GM12878 (cell line): ENCODE measurements around the gene TNFSF13. TPM values are rescaled to one million over a fixed set of nuclear protein-coding genes. Genes with fewer than 3 reads are reported as not detected.
A peak's percentile ranks its signal among the peaks of the same experiment; 100 is the strongest.

Source experiments
- ATAC-seq: fragments of 200-7000 bp; cut with Tn5 transposase; 3 replicates; pipeline ENCODE4 v1.9.1; 2020; ENCODE audit warnings: mild to moderate bottlenecking, moderate library complexity
- BruUV-seq: library from RNA; stranded (reverse); fragments of 400-500 nt; replicated peaks from 2 replicates; lab custom pipeline; 2021; lab: Mats Ljungman, UMichigan
- CTCF ChIA-PET: fragments of 300-600 bp; sonication (Branson Sonifier 250); formaldehyde crosslinking; extraction: SDS; loops from one replicate; lab custom pipeline; 2021; ENCODE audit warnings: inconsistent platforms; lab: Yijun Ruan, JAX
- POLR2A ChIA-PET: fragments of 350-600 bp; formaldehyde crosslinking; extraction: SDS; loops from one replicate; lab custom pipeline; 2021; ENCODE audit warnings: inconsistent platforms; lab: Charles Lee
- RAD21 ChIA-PET: fragments of 300-600 bp; sonication (Branson Sonifier 250); formaldehyde crosslinking; loops from one replicate; lab custom pipeline; 2023; ENCODE audit warnings: antibody characterized with exemption; ENCODE audit not compliant: unreplicated experiment; lab: Charles Lee
- SMC1A ChIA-PET: fragments of 300-600 bp; sonication (Branson Sonifier 250); formaldehyde crosslinking; loops from one replicate; lab custom pipeline; 2023; ENCODE audit not compliant: unreplicated experiment, uncharacterized antibody; lab: Charles Lee
- DNase-seq: peaks from one replicate; pipeline ENCODE4 v3.0.0-alpha.2; 2011; ENCODE audit warnings: low read depth, low spot score
- FAIRE-seq: peaks from 3 replicates; lab custom pipeline; 2011; peaks lifted over from hg19 to GRCh38; lab: Jason Lieb, UNC
- H2AFZ ChIP-seq: 2 replicates; pipeline ENCODE4 v1.6.0; 2011; ENCODE audit warnings: low read depth, low read length, control low read depth; ENCODE audit not compliant: control insufficient read depth
- H3K27ac ChIP-seq: 2 replicates; pipeline ENCODE4 v1.5.1; 2011; ENCODE audit warnings: control low read depth; ENCODE audit not compliant: control insufficient read depth, insufficient read depth
- H3K27me3 ChIP-seq, 2 experiments: replicated peaks in 1 of 2; 2 replicates each; pipeline versions ENCODE4 v1.6.0 to v1.6.1; 2011; ENCODE audit warnings: low read length in 1 of 2; ENCODE audit not compliant: control insufficient read depth in 2 of 2, insufficient read depth in 2 of 2
- H3K36me3 ChIP-seq, 2 experiments: 2 replicates each; pipeline ENCODE4 v1.5.1; 2011; ENCODE audit warnings: low read length in 1 of 2; ENCODE audit not compliant: control insufficient read depth in 2 of 2, insufficient read depth in 2 of 2
- H3K4me1 ChIP-seq: 2 replicates; pipeline ENCODE4 v1.6.1; 2011; ENCODE audit warnings: mild to moderate bottlenecking, low read length, moderate library complexity, mixed read lengths; ENCODE audit not compliant: control insufficient read depth, insufficient read depth
- H3K4me2 ChIP-seq: 2 replicates; pipeline ENCODE4 v1.6.0; 2011; ENCODE audit warnings: control low read depth; ENCODE audit not compliant: control insufficient read depth, insufficient read depth
- H3K4me3 ChIP-seq: fragments of 200-600 bp; sonication (generic); 2 replicates; pipeline ENCODE4 v1.5.1; 2016
- H3K79me2 ChIP-seq: 2 replicates; pipeline ENCODE4 v1.6.0; 2011; ENCODE audit warnings: low read length; ENCODE audit not compliant: control insufficient read depth, insufficient read depth
- H3K9ac ChIP-seq: 2 replicates; pipeline ENCODE4 v1.8.0; 2011; ENCODE audit warnings: low read length, control low read depth, mixed read lengths; ENCODE audit not compliant: control insufficient read depth, insufficient read depth
- H3K9me3 ChIP-seq: replicated peaks from 3 replicates; pipeline ENCODE4 v1.5.1; 2011; ENCODE audit warnings: mild to moderate bottlenecking, low read length; ENCODE audit not compliant: control insufficient read depth, insufficient read depth
- H4K20me1 ChIP-seq: 2 replicates; pipeline ENCODE4 v1.6.0; 2011; ENCODE audit not compliant: control insufficient read depth, insufficient read depth
- CBX3 ChIP-seq: fragments of 200-600 bp; sonication (generic); IDR thresholded peaks from 2 replicates; pipeline ENCODE4 v1.6.1; 2016; ENCODE audit warnings: low read depth, borderline replicate concordance
- EED ChIP-seq: sonication (generic); IDR thresholded peaks from 2 replicates; pipeline ENCODE4 v1.6.1; 2016; ENCODE audit warnings: antibody characterized with exemption, low read depth
- HDAC2 ChIP-seq: fragments of 200-600 bp; sonication (generic); IDR thresholded peaks from 2 replicates; pipeline ENCODE4 v1.6.1; 2017
- IKZF2 ChIP-seq, 2 experiments: fragments of 450-650 bp; IDR thresholded peaks; 2 replicates each; pipeline ENCODE4 v1.6.1; 2017; ENCODE audit warnings: mild to moderate bottlenecking in 2 of 2, moderate library complexity in 2 of 2
- MTA2 ChIP-seq: fragments of 450-650 bp; IDR thresholded peaks from 2 replicates; pipeline ENCODE4 v1.6.1; 2016; ENCODE audit warnings: low read depth, mild to moderate bottlenecking, moderate library complexity
- POU2F2 ChIP-seq: IDR thresholded peaks from 3 replicates; pipeline ENCODE4 v1.6.1; 2011; ENCODE audit warnings: low read depth, mild to moderate bottlenecking, low read length, borderline replicate concordance
- TAF1 ChIP-seq: IDR thresholded peaks from 2 replicates; pipeline ENCODE4 v1.6.1; 2011; ENCODE audit warnings: mild to moderate bottlenecking, low read depth, low read length, borderline replicate concordance
- TCF3 ChIP-seq: IDR thresholded peaks from 2 replicates; pipeline ENCODE4 v1.6.1; 2012; ENCODE audit warnings: low read depth, mild to moderate bottlenecking, low read length, borderline replicate concordance; ENCODE audit not compliant: insufficient read depth
- WRNIP1 ChIP-seq: IDR thresholded peaks from 2 replicates; pipeline ENCODE4 v1.6.1; 2011; ENCODE audit warnings: low read depth, low read length, improper control_type of control experiment, borderline replicate concordance
- YY1 ChIP-seq: IDR thresholded peaks from 2 replicates; pipeline ENCODE4 v1.6.1; 2011; ENCODE audit warnings: low read depth, mild to moderate bottlenecking, low read length
- ZNF217 ChIP-seq: fragments of 450-650 bp; IDR thresholded peaks from 2 replicates; pipeline ENCODE4 v1.6.1; 2017; ENCODE audit warnings: antibody characterized with exemption, mild to moderate bottlenecking
- ZNF622 ChIP-seq: fragments of 450-650 bp; IDR thresholded peaks from 2 replicates; pipeline ENCODE4 v1.6.1; 2017; ENCODE audit warnings: mild to moderate bottlenecking, inconsistent platforms
- ZNF687 ChIP-seq: fragments of 450-650 bp; IDR thresholded peaks from 2 replicates; pipeline ENCODE4 v1.6.1; 2017; ENCODE audit warnings: mild to moderate bottlenecking, moderate library complexity
- WGBS: methylation state at CpG from one replicate; pipeline ENCODE4 v1.1.6; 2016; ENCODE audit warnings: low lambda C conversion rate; ENCODE audit not compliant: insufficient replicate concordance, insufficient coverage; ENCODE audit errors: missing lambda C conversion rate; 5-methylcytosine and 5-hydroxymethylcytosine counted together
- in situ Hi-C: fragments of 300-500 bp; cut with MboI; formaldehyde crosslinking; loops from 9 replicates; pipeline ENCODE4 v1.14.3; 2018; ENCODE audit warnings: mixed read lengths
- intact Hi-C: fragments of 100-400 bp; cut with micrococcal nuclease; formaldehyde crosslinking; loops from one replicate; pipeline ENCODE4 v1.14.2; 2022; ENCODE audit not compliant: unreplicated experiment
- polyA plus RNA-seq, 11 experiments: library from polyadenylated mRNA; depleted of rRNA in 4 of 11; unstranded in 6 of 11; stranded (reverse) in 5 of 11; fragments of >200 nt; fragmentation: Nextera tagmentation in 4 of 11; fragmentation: Illumina TruSeq in 1 of 11; extraction: Ambion mirVana in 4 of 11; extraction: Trizol in 1 of 11; gene quantifications; 1 replicate in 1 of 11; 2 replicates in 10 of 11; pipeline versions ENCODE4 v1.2.1 to v1.2.3, GENCODE V29; 2011 to 2016; ENCODE audit warnings: inconsistent platforms in 2 of 11, missing spikeins in 2 of 11, low read depth in 1 of 11
- total RNA-seq, 4 experiments: library from RNA; depleted of rRNA in 3 of 4; stranded (reverse); fragments of >200 nt in 3 of 4; fragmentation: Illumina TruSeq in 1 of 4; extraction: Trizol in 1 of 4; gene quantifications; 2 replicates each; pipeline versions ENCODE4 v1.2.1 to v1.2.3, GENCODE V29; 2013 to 2021
- TF ChIP-seq, protein P1 (sequence below): fragments of 450-650 bp; conservative IDR thresholded peaks from 2 replicates; pipeline ENCODE4 v1.6.1; 2017; ENCODE audit warnings: mild to moderate bottlenecking, moderate library complexity

TNFSF13 gene
- total and polyA plus RNA-seq, 10 of the 15 experiments (the other 5 are each of a cell fraction or from before 2014, with no cell fraction given), result 0.56 to 14.6 (median 9.7) TPM

GRCh38 chr17:7530023-7530900 lies 28.3 kb upstream of the TNFSF13 start:
- no TSS peak for BruUV-seq
- no peak for TF ChIP-seq EED
- no peak for TF ChIP-seq ZNF217
- no peak for TF ChIP-seq ZNF622
- no peak for TF ChIP-seq MTA2
- TF ChIP-seq HDAC2, result no peak
- TF ChIP-seq CBX3, result no peak
- TF ChIP-seq, protein P1, sequence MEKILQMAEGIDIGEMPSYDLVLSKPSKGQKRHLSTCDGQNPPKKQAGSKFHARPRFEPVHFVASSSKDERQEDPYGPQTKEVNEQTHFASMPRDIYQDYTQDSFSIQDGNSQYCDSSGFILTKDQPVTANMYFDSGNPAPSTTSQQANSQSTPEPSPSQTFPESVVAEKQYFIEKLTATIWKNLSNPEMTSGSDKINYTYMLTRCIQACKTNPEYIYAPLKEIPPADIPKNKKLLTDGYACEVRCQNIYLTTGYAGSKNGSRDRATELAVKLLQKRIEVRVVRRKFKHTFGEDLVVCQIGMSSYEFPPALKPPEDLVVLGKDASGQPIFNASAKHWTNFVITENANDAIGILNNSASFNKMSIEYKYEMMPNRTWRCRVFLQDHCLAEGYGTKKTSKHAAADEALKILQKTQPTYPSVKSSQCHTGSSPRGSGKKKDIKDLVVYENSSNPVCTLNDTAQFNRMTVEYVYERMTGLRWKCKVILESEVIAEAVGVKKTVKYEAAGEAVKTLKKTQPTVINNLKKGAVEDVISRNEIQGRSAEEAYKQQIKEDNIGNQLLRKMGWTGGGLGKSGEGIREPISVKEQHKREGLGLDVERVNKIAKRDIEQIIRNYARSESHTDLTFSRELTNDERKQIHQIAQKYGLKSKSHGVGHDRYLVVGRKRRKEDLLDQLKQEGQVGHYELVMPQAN, result no peak
- TF ChIP-seq ZNF687, result no peak
- no peak for TF ChIP-seq IKZF2 (IDR thresholded peaks at IDR 0.05)
- no peak for TF ChIP-seq TCF3
- no peak for TF ChIP-seq WRNIP1
- no peak for TF ChIP-seq POU2F2
- no peak for TF ChIP-seq YY1
- TF ChIP-seq TAF1, result no peak

More at GRCh38 chr17:7530023-7530900, 28.3 kb upstream of the TNFSF13 start:
- no peak overlapping the region for H3K4me2 ChIP-seq
- FAIRE-seq (no peak), DNase-seq (no peak), ATAC-seq (peak; percentile 60)
- SMC1A ChIA-PET, result interaction anchor here (1.0 to 2.2 kb wide), 6 partner anchors 10 to 30 kb away, joined by 3 to 8 read pairs (median 3); partner anchors contain the start of gene TNFSF13
- no peak overlapping the region for H2AFZ ChIP-seq
- in situ Hi-C loops (no loop called here), intact Hi-C loops (no loop called here)
- WGBS, result 40% methylated on average over 5 of the region's 6 CpGs
- RAD21 ChIA-PET, result no interaction called here
- CTCF ChIA-PET, result interaction anchor here (1.2 to 17.1 kb wide), 4 partner anchors 8 to 157 kb away, joined by 3 to 192 read pairs (median 6); partner anchors contain the start of genes SENP3, TNFSF13, TP53 and WRAP53
- H3K36me3 ChIP-seq, result no peaks in the 10 kb centered on the region
- no peak overlapping the region for H3K4me3 ChIP-seq
- no peak overlapping the region for H3K27ac ChIP-seq
- POLR2A ChIA-PET, result interaction anchor here (0.8 to 1.2 kb wide), 2 partner anchors 11 to 29 kb away, joined by 3 to 5 read pairs; no protein-coding TSS in a partner anchor
- H3K9ac ChIP-seq, result no peak overlapping the region
- H3K4me1 ChIP-seq, result no peaks in the 10 kb centered on the region
- H3K9me3 ChIP-seq, result no peaks in the 10 kb centered on the region
- H3K79me2 ChIP-seq, result no peaks in the 10 kb centered on the region
- H4K20me1 ChIP-seq, result no peaks in the 10 kb centered on the region
- H3K27me3 ChIP-seq, result no peaks in the 10 kb centered on the region
